Measurements from ENCODE around the gene RRAS2. TPM values are rescaled to one million over a fixed set of nuclear protein-coding genes. Genes with fewer than 3 reads are reported as not detected.
A peak's percentile ranks its signal among the peaks of the same experiment; 100 is the strongest.

RRAS2 gene
- total RNA-seq, 4 donors from 2014 or later = 12.3 to 86.0 (median 41.7) TPM

GRCh38 chr11:14364322-14364721 lies 5.3 kb upstream of the RRAS2 start:
- no peak for DNase-seq
- TF ChIP-seq CTCF (IDR thresholded peaks at IDR 0.05) = no peak
- TF ChIP-seq POLR2A (IDR thresholded peaks at IDR 0.05) = no peak
- H3K9me3 ChIP-seq = no peaks in the 10 kb centered on the region
- no peak overlapping the region for H3K4me3 ChIP-seq
- H3K27me3 ChIP-seq = no peaks in the 10 kb centered on the region
- H3K4me1 ChIP-seq = no peaks in the 10 kb centered on the region
- intact Hi-C loops (cut with DNase I; ENCODE audit: low total_unique reads) = no loop called here
- in situ Hi-C loops (cut with MboI; ENCODE audit: low pct_ligation_motif_present in 1 of 4, low pct_unique_long_range_greater_than_20kb in 1 of 4, low sequenced_read_pairs in 3 of 4) = no loop called here
- no peaks in the 10 kb centered on the region for H3K36me3 ChIP-seq
- H3K27ac ChIP-seq = no peak overlapping the region
- WGBS, 2 donors (ENCODE audit: low coverage in 1 of 2) = 80 to 91% methylated on average over 5 of the region's 5 CpGs

- no peak for DNase-seq
- Histone ChIP-seq H3K4me3 (no peak overlapping the region), H3K27ac (no peak overlapping the region), H3K9me3 (no peaks in the 10 kb centered on the region), H3K4me1 (peaks cover 0 to 4% (median 1%) of the 10 kb centered on the region in 4 donors), H3K27me3 (no peaks in the 10 kb centered on the region), H3K36me3 (no peaks in the 10 kb centered on the region)
- no peak for TF ChIP-seq EP300 (IDR thresholded peaks at IDR 0.05; ENCODE audit: low read depth)
- no peak for TF ChIP-seq POLR2A (IDR thresholded peaks at IDR 0.05)
- 75 to 88% methylated on average over 1 to 3 of the region's 3 CpGs for WGBS, 2 donors (ENCODE audit: low coverage in 1 of 2)
- in situ Hi-C loops (cut with MboI; ENCODE audit: low pct_ligation_motif_present in 1 of 4, low pct_unique_long_range_greater_than_20kb in 1 of 4, low sequenced_read_pairs in 3 of 4) = no loop called here
- intact Hi-C loops (cut with DNase I; ENCODE audit: low total_unique reads) = no loop called here
These were observed 3.6 kb upstream of the RRAS2 start for GRCh38 chr11:14362611-14363010.

DNA sequence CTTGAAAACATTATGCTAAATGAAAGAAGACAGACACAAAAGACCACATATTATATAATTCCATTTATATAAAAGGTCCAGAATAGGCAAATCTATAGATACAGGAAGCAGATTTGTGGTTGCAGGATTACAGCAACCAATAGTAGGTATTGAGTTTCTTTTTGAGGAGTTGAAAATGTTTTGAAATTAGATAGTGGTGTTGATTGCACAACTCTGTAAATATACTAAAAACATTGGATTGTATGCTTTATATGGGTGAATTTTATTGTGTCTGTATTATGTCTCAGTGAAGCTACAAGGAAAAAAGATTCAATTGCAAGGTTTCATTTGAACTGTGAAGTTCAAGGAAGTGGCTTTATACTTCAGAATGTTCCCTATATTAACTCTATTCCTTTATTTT lies 3.0 kb upstream of the RRAS2 start:
- H3K4me3 ChIP-seq = no peak overlapping the region
- H3K27ac ChIP-seq = no peak overlapping the region
- H3K36me3 ChIP-seq = no peaks in the 10 kb centered on the region
- intact Hi-C loops (cut with DNase I; ENCODE audit: low total_unique reads) (no loop called here), in situ Hi-C loops (cut with MboI; ENCODE audit: low pct_ligation_motif_present in 1 of 4, low pct_unique_long_range_greater_than_20kb in 1 of 4, low sequenced_read_pairs in 3 of 4) (no loop called here)
- H3K9me3 ChIP-seq = no peaks in the 10 kb centered on the region
- peaks cover 0 to 9% (median 8%) of the 10 kb centered on the region in 4 donors for H3K4me1 ChIP-seq
- DNase-seq = no peak
- TF ChIP-seq POLR2AphosphoS5 (IDR thresholded peaks at IDR 0.05) (no peak), EP300 (IDR thresholded peaks at IDR 0.05; ENCODE audit: low read depth) (no peak), CTCF (IDR thresholded peaks at IDR 0.05) (no peak), POLR2A (IDR thresholded peaks at IDR 0.05) (no peak)
- no peaks in the 10 kb centered on the region for H3K27me3 ChIP-seq

DNA sequence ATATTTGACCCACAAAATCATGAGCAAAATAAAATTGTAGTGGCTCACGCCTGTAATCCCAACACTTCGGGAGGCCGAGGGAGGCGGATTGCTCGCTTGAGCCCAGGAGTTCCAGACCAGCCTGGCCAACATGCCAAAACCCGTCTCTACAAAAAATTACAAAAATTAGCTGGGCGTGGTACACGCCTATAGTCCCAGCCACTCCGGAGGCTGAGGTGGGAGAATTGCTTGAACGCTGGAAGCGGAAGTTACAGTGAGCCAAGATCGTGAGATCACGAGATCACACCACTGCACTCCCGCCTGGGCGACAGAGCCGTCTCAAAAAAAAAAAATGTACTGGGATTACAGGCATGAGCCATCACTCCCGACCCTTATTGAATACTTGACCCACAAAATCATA lies 2.0 kb upstream of the RRAS2 start:
- no peak for TF ChIP-seq POLR2AphosphoS5 (IDR thresholded peaks at IDR 0.05)
- TF ChIP-seq EP300 (IDR thresholded peaks at IDR 0.05; ENCODE audit: low read depth) = no peak
- TF ChIP-seq CTCF (IDR thresholded peaks at IDR 0.05) = no peak
- no peak for TF ChIP-seq POLR2A (IDR thresholded peaks at IDR 0.05)
- H3K4me3 ChIP-seq = no peak overlapping the region
- peaks cover 0 to 12% (median 10%) of the 10 kb centered on the region in 4 donors for H3K4me1 ChIP-seq
- WGBS, 2 donors (ENCODE audit: low coverage in 1 of 2) = 94 to 97% methylated on average over 11 to 17 of the region's 17 CpGs
- intact Hi-C loops (cut with DNase I; ENCODE audit: low total_unique reads) = no loop called here
- in situ Hi-C loops (cut with MboI; ENCODE audit: low pct_ligation_motif_present in 1 of 4, low pct_unique_long_range_greater_than_20kb in 1 of 4, low sequenced_read_pairs in 3 of 4) = no loop called here
- no peaks in the 10 kb centered on the region for H3K27me3 ChIP-seq
- DNase-seq = no peak
- no peak overlapping the region for H3K27ac ChIP-seq
- H3K36me3 ChIP-seq = no peaks in the 10 kb centered on the region
- H3K9me3 ChIP-seq = no peaks in the 10 kb centered on the region

GRCh38 chr11:14359501-14360031 lies 583 bp upstream of the RRAS2 start:
- intact Hi-C loops (cut with DNase I; ENCODE audit: low total_unique reads) = no loop called here

More at GRCh38 chr11:14359501-14360031, 583 bp upstream of the RRAS2 start:
- TF ChIP-seq POLR2A (IDR thresholded peaks at IDR 0.05) (no peak), CTCF (IDR thresholded peaks at IDR 0.05) (no peak), EP300 (IDR thresholded peaks at IDR 0.05; ENCODE audit: low read depth) (no peak), POLR2AphosphoS5 (IDR thresholded peaks at IDR 0.05) (no peak)
- in situ Hi-C loops (cut with MboI; ENCODE audit: low pct_ligation_motif_present in 1 of 4, low pct_unique_long_range_greater_than_20kb in 1 of 4, low sequenced_read_pairs in 3 of 4) = no loop called here
- no peak for DNase-seq
- H3K4me1 ChIP-seq = peaks cover 0 to 12% (median 10%) of the 10 kb centered on the region in 4 donors
- H3K4me3 ChIP-seq = peak overlapping the region in 3 of 4 donors; percentile 67 to 99 (median 98)
- H3K27ac ChIP-seq = peak overlapping the region in 1 of 4 donors; percentile 91
- H3K9me3 ChIP-seq = no peaks in the 10 kb centered on the region
- no peaks in the 10 kb centered on the region for H3K27me3 ChIP-seq
- no peaks in the 10 kb centered on the region for H3K36me3 ChIP-seq
- 69 to 82% methylated on average over 3 to 5 of the region's 5 CpGs for WGBS, 2 donors (ENCODE audit: low coverage in 1 of 2)

Measured in transverse colon (tissue), 4 donors.